PFSK-1 (cell line): Measurements from ENCODE around the gene AHI1.

Experiments used
- POLR2AphosphoS5 ChIP-seq: IDR thresholded peaks from 2 replicates; pipeline ENCODE4 v1.6.1; 2012; ENCODE audit warnings: low read depth, mild to moderate bottlenecking, control low read depth, low read length, moderate library complexity
- REST ChIP-seq, 2 experiments: IDR thresholded peaks; 2 replicates each; pipeline versions ENCODE4 v1.6.1 to v1.8.0; 2011 to 2012; ENCODE audit warnings: low read depth in 2 of 2, low read length in 2 of 2, control low read depth in 1 of 2, inconsistent platforms in 1 of 2, mild to moderate bottlenecking in 1 of 2, moderate library complexity in 1 of 2; ENCODE audit not compliant: insufficient read depth in 1 of 2
- SIN3A ChIP-seq: IDR thresholded peaks from 2 replicates; pipeline ENCODE4 v1.6.1; 2012; ENCODE audit warnings: mild to moderate bottlenecking, low read length, moderate library complexity, borderline replicate concordance; ENCODE audit not compliant: insufficient read depth
- TAF1 ChIP-seq: IDR thresholded peaks from 2 replicates; pipeline ENCODE4 v1.6.1; 2012; ENCODE audit warnings: low read length, control low read depth, borderline replicate concordance; ENCODE audit not compliant: insufficient read depth

GRCh38 chr6:135322427-135323201 lies 174.9 kb downstream of the AHI1 start:
- TF ChIP-seq REST (IDR thresholded peaks at IDR 0.05; ENCODE audit: insufficient read depth in 1 of 2, low read depth in 2 of 2, low read length in 2 of 2) (no peak), POLR2AphosphoS5 (no peak), SIN3A (no peak), TAF1 (no peak)
